Ishikawa (cell line): Measurements from ENCODE around the gene MOB3B.

ENCODE experiments used
- CEBPB ChIP-seq: IDR thresholded peaks from 2 replicates; pipeline ENCODE4 v1.6.1; 2012
- EP300 ChIP-seq: IDR thresholded peaks from 2 replicates; pipeline ENCODE4 v1.6.1; 2012; ENCODE audit warnings: borderline replicate concordance
- FOXM1 ChIP-seq: IDR thresholded peaks from 2 replicates; pipeline ENCODE4 v1.6.1; 2012; ENCODE audit warnings: low read depth, borderline replicate concordance
- RAD21 ChIP-seq: IDR thresholded peaks from 2 replicates; pipeline ENCODE4 v1.6.1; 2012; ENCODE audit warnings: low read depth
- REST ChIP-seq: IDR thresholded peaks from 2 replicates; pipeline ENCODE4 v1.6.1; 2012; ENCODE audit warnings: low read depth, mild to moderate bottlenecking
- TAF1 ChIP-seq: IDR thresholded peaks from 2 replicates; pipeline ENCODE4 v1.6.1; 2012; ENCODE audit warnings: low read depth, mild to moderate bottlenecking
- YY1 ChIP-seq: IDR thresholded peaks from 2 replicates; pipeline ENCODE4 v1.6.1; 2012; ENCODE audit warnings: low read depth

GRCh38 chr9:27278374-27278773 is 251.2 kb downstream of the MOB3B start:
- TF ChIP-seq YY1: no peak
- TF ChIP-seq RAD21: no peak
- no peak for TF ChIP-seq TAF1
- no peak for TF ChIP-seq FOXM1
- no peak for TF ChIP-seq EP300
- no peak for TF ChIP-seq REST
- TF ChIP-seq CEBPB: no peak
